WERI-Rb-1 (cell line): ENCODE results near the gene ESRP2.

Source experiments
- DNase-seq: peaks from one replicate; pipeline ENCODE4 v3.0.0-alpha.2; 2020
- H3K27ac ChIP-seq: fragments of 250-450 bp; sonication (Bioruptor Pico); 2 replicates; pipeline ENCODE4 v1.5.1; 2020; ENCODE audit warnings: mild to moderate bottlenecking, moderate library complexity
- H3K27me3 ChIP-seq: fragments of 250-450 bp; sonication (Bioruptor Pico); 2 replicates; pipeline ENCODE4 v1.5.1; 2021; ENCODE audit warnings: mild to moderate bottlenecking, low read depth, moderate library complexity; ENCODE audit not compliant: insufficient read depth, severe bottlenecking
- H3K36me3 ChIP-seq: fragments of 250-450 bp; sonication (Bioruptor Pico); 2 replicates; pipeline ENCODE4 v1.5.1; 2020; ENCODE audit warnings: mild to moderate bottlenecking, moderate library complexity
- H3K4me3 ChIP-seq: 2 replicates; pipeline ENCODE4 v1.5.1; 2011; ENCODE audit warnings: low read depth, mild to moderate bottlenecking, control low read depth, low read length
- H3K9me3 ChIP-seq: fragments of 250-450 bp; sonication (Bioruptor Pico); 2 replicates; pipeline ENCODE4 v1.5.1; 2021; ENCODE audit warnings: mild to moderate bottlenecking, moderate library complexity; ENCODE audit not compliant: severe bottlenecking
- CTCF ChIP-seq: IDR thresholded peaks from 2 replicates; pipeline ENCODE4 v1.5.1; 2011; ENCODE audit warnings: low read depth, mild to moderate bottlenecking, control low read depth, inconsistent platforms, low read length

ESRP2 gene

GRCh38 chr16:68217506-68217905, 18.4 kb downstream of the ESRP2 start:
- H3K27me3 ChIP-seq = no peaks in the 10 kb centered on the region
- DNase-seq = no peak
- TF ChIP-seq CTCF = no peak
- H3K4me3 ChIP-seq = no peak overlapping the region
- H3K36me3 ChIP-seq = no peaks in the 10 kb centered on the region; the same call in none of the 2 replicates
- H3K9me3 ChIP-seq = no peaks in the 10 kb centered on the region
- H3K27ac ChIP-seq = no peak overlapping the region

- no peaks in the 10 kb centered on the region for H3K27me3 ChIP-seq
- no peaks in the 10 kb centered on the region; the same call in 1 of the 2 replicates for H3K36me3 ChIP-seq
- TF ChIP-seq CTCF = no peak
- no peak overlapping the region for H3K27ac ChIP-seq
- no peaks in the 10 kb centered on the region for H3K9me3 ChIP-seq
- H3K4me3 ChIP-seq = no peak overlapping the region
- DNase-seq = no peak
Observed at GRCh38 chr16:68216240-68216639, 19.7 kb downstream of the ESRP2 start.

GRCh38 chr16:68215302-68215701, 20.6 kb downstream of the ESRP2 start:
- Histone ChIP-seq H3K27me3 (no peaks in the 10 kb centered on the region), H3K9me3 (no peaks in the 10 kb centered on the region), H3K36me3 (no peaks in the 10 kb centered on the region; the same call in 1 of the 2 replicates), H3K4me3 (no peak overlapping the region), H3K27ac (no peak overlapping the region)
- DNase-seq = no peak
- TF ChIP-seq CTCF = no peak

GRCh38 chr16:68214726-68215125, 21.2 kb downstream of the ESRP2 start:
- TF ChIP-seq CTCF = no peak
- Histone ChIP-seq H3K4me3 (no peak overlapping the region), H3K27ac (no peak overlapping the region), H3K36me3 (no peaks in the 10 kb centered on the region; the same call in 1 of the 2 replicates), H3K9me3 (no peaks in the 10 kb centered on the region), H3K27me3 (no peaks in the 10 kb centered on the region)
- DNase-seq = no peak

GRCh38 chr16:68206245-68206644, 29.7 kb downstream of the ESRP2 start:
- Histone ChIP-seq H3K4me3 (no peak overlapping the region), H3K27ac (no peak overlapping the region), H3K27me3 (no peaks in the 10 kb centered on the region), H3K36me3 (peaks cover 3% of the 10 kb centered on the region), H3K9me3 (no peaks in the 10 kb centered on the region)
- no peak for TF ChIP-seq CTCF
- DNase-seq = no peak

- no peaks in the 10 kb centered on the region for H3K27me3 ChIP-seq
- no peak for TF ChIP-seq CTCF
- H3K9me3 ChIP-seq = no peaks in the 10 kb centered on the region
- H3K4me3 ChIP-seq = no peak overlapping the region
- H3K27ac ChIP-seq = no peak overlapping the region
- peaks cover 11% of the 10 kb centered on the region for H3K36me3 ChIP-seq
- no peak for DNase-seq
Observed at GRCh38 chr16:68202091-68202519, 33.8 kb downstream of the ESRP2 start.
